ENCODE results near the gene PKP1.

The PKP1 gene

DNA sequence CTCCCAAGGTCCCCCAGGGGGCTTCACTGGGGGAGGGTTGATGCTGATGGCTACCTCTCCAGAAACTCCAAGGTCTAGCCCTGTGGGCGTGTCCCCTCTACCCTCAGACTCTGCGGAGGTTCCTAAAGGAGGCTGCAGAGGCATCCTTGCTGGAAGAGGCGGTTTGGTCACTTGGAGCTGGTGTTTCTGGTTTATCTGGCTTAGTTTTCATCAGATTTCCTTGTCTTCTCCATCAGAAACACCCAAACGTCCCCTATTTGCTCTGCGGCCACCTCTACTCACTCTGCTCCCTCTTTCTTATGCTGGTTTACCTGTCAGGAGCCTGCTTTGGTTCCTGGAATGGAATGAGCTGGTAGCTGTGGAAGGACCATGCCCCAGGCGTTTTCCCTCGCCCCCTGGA lies 2.5 kb downstream of the PKP1 start:
- H3K4ac ChIP-seq (ENCODE audit: low read depth in 1 of 2, low read length in 2 of 2) = no peak overlapping the region
- H3K4me2 ChIP-seq (ENCODE audit: low read length, poor library complexity, severe bottlenecking) = no peak overlapping the region
- peaks cover 60 to 99% of the 10 kb centered on the region in 2 experiments for H3K27me3 ChIP-seq (ENCODE audit: control insufficient read depth in 1 of 2, insufficient read depth in 1 of 2, low read length in 2 of 2)
- H3K18ac ChIP-seq (ENCODE audit: low read depth in 1 of 2, low read length in 2 of 2) = no peak overlapping the region
- no peak overlapping the region for H3K23ac ChIP-seq (ENCODE audit: low read length in 2 of 2)
- no peak overlapping the region for H4K8ac ChIP-seq (ENCODE audit: low read length)
- H3K27ac ChIP-seq (ENCODE audit: low read length, poor library complexity, severe bottlenecking) = no peak overlapping the region
- H2BK12ac ChIP-seq (ENCODE audit: low read length in 2 of 2) = no peak overlapping the region
- no peak overlapping the region for H2BK15ac ChIP-seq (ENCODE audit: low read depth, poor library complexity, severe bottlenecking)
- peaks cover 10% of the 10 kb centered on the region for H3K4me1 ChIP-seq (ENCODE audit: control insufficient read depth, insufficient read depth, low read depth, low read length)
- no peaks in the 10 kb centered on the region for H3K9me3 ChIP-seq (ENCODE audit: control insufficient read depth, low read length)
- no peaks in the 10 kb centered on the region for H3K79me1 ChIP-seq (replicated peaks; ENCODE audit: low read length, poor library complexity, severe bottlenecking)
- WGBS = 51% methylated on average over 5 of the region's 7 CpGs
- H2AFZ ChIP-seq (ENCODE audit: low read depth, low read length) = no peak overlapping the region
- H3K4me3 ChIP-seq (ENCODE audit: insufficient read depth in 1 of 2, low read depth in 1 of 2, low read length in 2 of 2) = no peak overlapping the region
- no peaks in the 10 kb centered on the region for H3K36me3 ChIP-seq (ENCODE audit: control insufficient read depth in 1 of 2, insufficient read depth in 2 of 2, low read depth in 1 of 2, low read length in 2 of 2)
- no peak overlapping the region for H2BK5ac ChIP-seq (ENCODE audit: low read depth, low read length, poor library complexity, severe bottlenecking)
- no peak overlapping the region for H3K9ac ChIP-seq (ENCODE audit: low read length)
- H4K91ac ChIP-seq (ENCODE audit: low read length) = no peak overlapping the region
- H2BK120ac ChIP-seq (ENCODE audit: low read depth, low read length) = no peak overlapping the region
- DNase-seq = no peak
- H2AK5ac ChIP-seq (ENCODE audit: low read length, severe bottlenecking) = no peak overlapping the region
- no peak overlapping the region for H3K14ac ChIP-seq (ENCODE audit: low read length in 2 of 2)

DNA sequence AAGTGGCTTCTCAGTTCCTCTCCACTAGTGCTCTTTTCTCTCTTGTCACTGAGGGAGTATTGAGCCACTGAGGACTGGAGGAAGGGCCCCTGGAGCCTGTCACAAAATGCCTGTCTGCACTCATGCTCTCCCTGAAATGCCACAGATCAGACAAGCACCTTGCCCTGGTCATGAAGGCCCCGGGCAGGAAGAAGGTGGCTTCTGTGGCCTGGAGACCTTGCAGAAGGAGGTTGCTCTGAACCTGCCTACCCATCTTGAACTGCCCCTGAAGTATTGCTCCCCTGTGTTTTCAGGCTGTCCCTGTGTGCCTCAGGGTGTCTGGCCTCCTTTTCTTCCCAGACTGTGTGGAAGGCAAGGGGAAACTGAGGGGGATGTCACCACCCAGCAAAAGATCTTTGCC lies 3.1 kb downstream of the PKP1 start:
- DNase-seq = no peak
- Histone ChIP-seq H3K9ac (ENCODE audit: low read length) (no peak overlapping the region), H3K36me3 (ENCODE audit: control insufficient read depth in 1 of 2, insufficient read depth in 2 of 2, low read depth in 1 of 2, low read length in 2 of 2) (no peaks in the 10 kb centered on the region), H3K27ac (ENCODE audit: low read length, poor library complexity, severe bottlenecking) (no peak overlapping the region), H2AK5ac (ENCODE audit: low read length, severe bottlenecking) (no peak overlapping the region), H3K14ac (ENCODE audit: low read length in 2 of 2) (no peak overlapping the region), H2AFZ (ENCODE audit: low read depth, low read length) (no peak overlapping the region), H3K18ac (ENCODE audit: low read depth in 1 of 2, low read length in 2 of 2) (no peak overlapping the region), H3K4me2 (ENCODE audit: low read length, poor library complexity, severe bottlenecking) (no peak overlapping the region), H3K4me1 (ENCODE audit: control insufficient read depth, insufficient read depth, low read depth, low read length) (peaks cover 10% of the 10 kb centered on the region), H4K8ac (ENCODE audit: low read length) (no peak overlapping the region), H3K4ac (ENCODE audit: low read depth in 1 of 2, low read length in 2 of 2) (no peak overlapping the region), H3K27me3 (ENCODE audit: control insufficient read depth in 1 of 2, insufficient read depth in 1 of 2, low read length in 2 of 2) (peaks cover 64 to 100% of the 10 kb centered on the region in 2 experiments), H3K9me3 (ENCODE audit: control insufficient read depth, low read length) (no peaks in the 10 kb centered on the region), H3K79me1 (replicated peaks; ENCODE audit: low read length, poor library complexity, severe bottlenecking) (no peaks in the 10 kb centered on the region), H3K23ac (ENCODE audit: low read length in 2 of 2) (no peak overlapping the region), H2BK5ac (ENCODE audit: low read depth, low read length, poor library complexity, severe bottlenecking) (no peak overlapping the region), H2BK12ac (ENCODE audit: low read length in 2 of 2) (no peak overlapping the region), H2BK120ac (ENCODE audit: low read depth, low read length) (no peak overlapping the region), H2BK15ac (ENCODE audit: low read depth, poor library complexity, severe bottlenecking) (no peak overlapping the region), H3K4me3 (ENCODE audit: insufficient read depth in 1 of 2, low read depth in 1 of 2, low read length in 2 of 2) (no peak overlapping the region), H4K91ac (ENCODE audit: low read length) (no peak overlapping the region)
- 97% methylated on average over 1 of the region's 1 CpG for WGBS

DNA sequence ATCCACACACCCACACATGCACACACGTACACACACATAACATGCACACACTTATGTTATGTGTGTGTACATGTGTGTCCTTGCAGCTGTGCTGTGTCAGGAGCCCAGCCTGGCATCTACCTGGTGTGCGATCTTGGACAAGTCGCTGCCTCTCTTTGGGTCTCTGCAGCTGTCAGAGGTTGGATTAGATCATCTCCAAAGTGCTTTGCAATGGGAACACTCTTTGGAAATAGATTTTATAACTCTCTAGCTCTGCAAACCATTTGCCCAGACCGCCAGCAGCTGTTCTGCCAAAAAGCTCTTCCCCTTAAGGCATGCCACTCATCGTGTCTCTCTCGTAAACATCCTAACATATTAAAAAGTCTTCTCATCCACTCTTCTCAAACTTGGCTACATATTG lies 4.7 kb downstream of the PKP1 start:
- Histone ChIP-seq H4K91ac (ENCODE audit: low read length) (no peak overlapping the region), H3K4me3 (ENCODE audit: insufficient read depth in 1 of 2, low read depth in 1 of 2, low read length in 2 of 2) (no peak overlapping the region), H2BK12ac (ENCODE audit: low read length in 2 of 2) (no peak overlapping the region), H3K14ac (ENCODE audit: low read length in 2 of 2) (no peak overlapping the region), H4K8ac (ENCODE audit: low read length) (no peak overlapping the region), H2BK120ac (ENCODE audit: low read depth, low read length) (no peak overlapping the region), H3K4ac (ENCODE audit: low read depth in 1 of 2, low read length in 2 of 2) (no peak overlapping the region), H3K36me3 (ENCODE audit: control insufficient read depth in 1 of 2, insufficient read depth in 2 of 2, low read depth in 1 of 2, low read length in 2 of 2) (no peaks in the 10 kb centered on the region), H2AFZ (ENCODE audit: low read depth, low read length) (no peak overlapping the region), H3K18ac (ENCODE audit: low read depth in 1 of 2, low read length in 2 of 2) (no peak overlapping the region), H2AK5ac (ENCODE audit: low read length, severe bottlenecking) (no peak overlapping the region), H3K23ac (ENCODE audit: low read length in 2 of 2) (no peak overlapping the region), H3K4me2 (ENCODE audit: low read length, poor library complexity, severe bottlenecking) (no peak overlapping the region), H3K27ac (ENCODE audit: low read length, poor library complexity, severe bottlenecking) (no peak overlapping the region), H3K9me3 (ENCODE audit: control insufficient read depth, low read length) (no peaks in the 10 kb centered on the region), H3K79me1 (replicated peaks; ENCODE audit: low read length, poor library complexity, severe bottlenecking) (no peaks in the 10 kb centered on the region), H3K9ac (ENCODE audit: low read length) (no peak overlapping the region), H2BK5ac (ENCODE audit: low read depth, low read length, poor library complexity, severe bottlenecking) (no peak overlapping the region), H3K27me3 (ENCODE audit: control insufficient read depth in 1 of 2, insufficient read depth in 1 of 2, low read length in 2 of 2) (peaks cover 65 to 100% of the 10 kb centered on the region in 2 experiments), H2BK15ac (ENCODE audit: low read depth, poor library complexity, severe bottlenecking) (no peak overlapping the region), H3K4me1 (ENCODE audit: control insufficient read depth, insufficient read depth, low read depth, low read length) (peaks cover 7% of the 10 kb centered on the region)
- no peak for DNase-seq
- WGBS = 96% methylated on average over 6 of the region's 6 CpGs

DNA sequence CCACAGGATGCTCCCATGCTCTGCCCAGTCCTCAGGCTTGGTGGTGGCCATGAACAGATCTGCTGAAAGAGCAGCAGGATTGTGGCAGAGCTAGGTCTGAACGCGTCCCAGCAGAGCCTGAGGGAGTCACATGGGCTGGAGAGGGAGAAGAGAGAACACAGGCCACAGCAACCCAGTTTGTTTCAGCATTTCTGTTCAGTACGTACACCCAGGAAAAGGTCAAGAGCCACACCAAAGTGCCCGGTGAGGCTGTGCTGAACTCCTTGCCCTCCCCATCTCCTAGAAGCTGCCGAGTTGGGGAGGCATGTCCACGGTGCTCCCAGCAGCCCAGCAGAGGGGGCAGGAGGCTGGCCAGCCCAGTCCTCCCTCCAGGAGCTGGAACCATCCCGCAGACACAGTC lies 5.5 kb downstream of the PKP1 start:
- no peak overlapping the region for H2BK5ac ChIP-seq (ENCODE audit: low read depth, low read length, poor library complexity, severe bottlenecking)
- H3K79me1 ChIP-seq (replicated peaks; ENCODE audit: low read length, poor library complexity, severe bottlenecking) = no peaks in the 10 kb centered on the region
- no peak overlapping the region for H4K91ac ChIP-seq (ENCODE audit: low read length)
- no peak overlapping the region for H3K23ac ChIP-seq (ENCODE audit: low read length in 2 of 2)
- H2BK15ac ChIP-seq (ENCODE audit: low read depth, poor library complexity, severe bottlenecking) = no peak overlapping the region
- no peak overlapping the region for H2BK12ac ChIP-seq (ENCODE audit: low read length in 2 of 2)
- H3K4ac ChIP-seq (ENCODE audit: low read depth in 1 of 2, low read length in 2 of 2) = no peak overlapping the region
- H3K9me3 ChIP-seq (ENCODE audit: control insufficient read depth, low read length) = no peaks in the 10 kb centered on the region
- no peaks in the 10 kb centered on the region for H3K4me1 ChIP-seq (ENCODE audit: control insufficient read depth, insufficient read depth, low read depth, low read length)
- H3K27me3 ChIP-seq (ENCODE audit: control insufficient read depth in 1 of 2, insufficient read depth in 1 of 2, low read length in 2 of 2) = peaks cover 69 to 98% of the 10 kb centered on the region in 2 experiments
- WGBS = 57% methylated on average over 7 of the region's 7 CpGs
- H3K14ac ChIP-seq (ENCODE audit: low read length in 2 of 2) = no peak overlapping the region
- H3K36me3 ChIP-seq (ENCODE audit: control insufficient read depth in 1 of 2, insufficient read depth in 2 of 2, low read depth in 1 of 2, low read length in 2 of 2) = no peaks in the 10 kb centered on the region
- H2AK5ac ChIP-seq (ENCODE audit: low read length, severe bottlenecking) = no peak overlapping the region
- no peak overlapping the region for H2BK120ac ChIP-seq (ENCODE audit: low read depth, low read length)
- no peak overlapping the region for H4K8ac ChIP-seq (ENCODE audit: low read length)
- no peak overlapping the region for H2AFZ ChIP-seq (ENCODE audit: low read depth, low read length)
- H3K9ac ChIP-seq (ENCODE audit: low read length) = no peak overlapping the region
- no peak overlapping the region for H3K27ac ChIP-seq (ENCODE audit: low read length, poor library complexity, severe bottlenecking)
- no peak overlapping the region for H3K4me2 ChIP-seq (ENCODE audit: low read length, poor library complexity, severe bottlenecking)
- DNase-seq = no peak
- H3K18ac ChIP-seq (ENCODE audit: low read depth in 1 of 2, low read length in 2 of 2) = no peak overlapping the region
- H3K4me3 ChIP-seq (ENCODE audit: insufficient read depth in 1 of 2, low read depth in 1 of 2, low read length in 2 of 2) = no peak overlapping the region
